Neural progenitor cell (in vitro differentiated cells): Measurements from ENCODE around the gene WDR89. TPM values are rescaled to one million over a fixed set of nuclear protein-coding genes. Genes with fewer than 3 reads are reported as not detected.
"Not testable (repeated sequence)": the region's sequence is repeated elsewhere in the genome, so short reads cannot be mapped to it uniquely, and the experiment has no call there.

Experiments used
- DNase-seq: peaks from one replicate; pipeline ENCODE4 v3.0.0-alpha.2; 2016; ENCODE audit warnings: low spot score
- H2AFZ ChIP-seq: fragments of 200-600 bp; sonication (generic); replicated peaks from 2 replicates; pipeline ENCODE4 v1.6.1; 2016; ENCODE audit warnings: antibody characterized with exemption
- H3F3A ChIP-seq: fragments of 200-600 bp; sonication (generic); 2 replicates; pipeline ENCODE4 v1.6.1; 2016; ENCODE audit warnings: antibody characterized with exemption, low read depth
- H3K27ac ChIP-seq: fragments of 200-600 bp; sonication (generic); 2 replicates; pipeline ENCODE4 v1.5.1; 2016; ENCODE audit warnings: mild to moderate bottlenecking
- H3K27me3 ChIP-seq: fragments of 200-600 bp; sonication (generic); 2 replicates; pipeline ENCODE4 v1.6.1; 2016; ENCODE audit warnings: mild to moderate bottlenecking, moderate library complexity
- H3K36me3 ChIP-seq: fragments of 200-600 bp; sonication (generic); 2 replicates; pipeline ENCODE4 v1.5.1; 2016
- H3K4me1 ChIP-seq: fragments of 200-600 bp; sonication (generic); 2 replicates; pipeline ENCODE4 v1.6.1; 2016; ENCODE audit warnings: mixed run types
- H3K4me2 ChIP-seq: fragments of 200-600 bp; sonication (generic); 2 replicates; pipeline ENCODE4 v1.6.1; 2016
- H3K4me3 ChIP-seq: fragments of 200-600 bp; sonication (generic); 2 replicates; pipeline ENCODE4 v1.5.1; 2016
- H3K79me2 ChIP-seq: fragments of 200-600 bp; sonication (generic); 2 replicates; pipeline ENCODE4 v1.6.1; 2016; ENCODE audit warnings: low read depth
- H3K9ac ChIP-seq: fragments of 200-600 bp; sonication (generic); 2 replicates; pipeline ENCODE4 v1.6.1; 2016
- H3K9me3 ChIP-seq: fragments of 200-600 bp; sonication (generic); 2 replicates; pipeline ENCODE4 v1.5.1; 2016; ENCODE audit warnings: low read depth
- H4K20me1 ChIP-seq: fragments of 200-600 bp; sonication (generic); 2 replicates; pipeline ENCODE4 v1.6.1; 2016; ENCODE audit warnings: low read depth
- H3K27ac Mint-ChIP-seq: 3 replicates; pipeline ENCODE4 v1.8.0; 2021; ENCODE audit warnings: mixed read lengths
- H3K27me3 Mint-ChIP-seq: 2 replicates; pipeline ENCODE4 v1.8.0; 2022; ENCODE audit warnings: low read depth, mild to moderate bottlenecking, inconsistent platforms, moderate library complexity, mixed read lengths; ENCODE audit not compliant: insufficient read depth
- H3K36me3 Mint-ChIP-seq: 3 replicates; pipeline ENCODE4 v1.8.0; 2021; ENCODE audit warnings: mixed read lengths
- H3K4me1 Mint-ChIP-seq: 3 replicates; pipeline ENCODE4 v1.8.0; 2021; ENCODE audit warnings: mixed read lengths
- H3K4me3 Mint-ChIP-seq: 3 replicates; pipeline ENCODE4 v1.8.0; 2021; ENCODE audit warnings: mild to moderate bottlenecking, moderate library complexity, mixed read lengths
- H3K9me3 Mint-ChIP-seq: 3 replicates; pipeline ENCODE4 v1.8.0; 2020; ENCODE audit warnings: mixed read lengths
- EZH2 ChIP-seq: fragments of 200-600 bp; sonication (generic); IDR thresholded peaks from 2 replicates; pipeline ENCODE4 v1.6.1; 2017; ENCODE audit warnings: antibody characterized with exemption, mild to moderate bottlenecking, moderate library complexity
- EZH2phosphoT487 ChIP-seq: fragments of 200-600 bp; sonication (generic); IDR thresholded peaks from 2 replicates; pipeline ENCODE4 v1.6.1; 2017; ENCODE audit warnings: antibody characterized with exemption
- total RNA-seq: library from RNA; depleted of rRNA; stranded (reverse); fragments of >200 nt; gene quantifications from 2 replicates; pipeline ENCODE4 v1.2.3, GENCODE V29; 2015; ENCODE audit warnings: low replicate concordance
- TF ChIP-seq, protein P1 (sequence below): fragments of 200-600 bp; sonication (generic); IDR thresholded peaks from 2 replicates; pipeline ENCODE4 v1.5.1; 2017; ENCODE audit warnings: antibody characterized with exemption, mild to moderate bottlenecking

WDR89 gene
- total RNA-seq, 1 donor from 2014 or later = 39.0 TPM

DNA sequence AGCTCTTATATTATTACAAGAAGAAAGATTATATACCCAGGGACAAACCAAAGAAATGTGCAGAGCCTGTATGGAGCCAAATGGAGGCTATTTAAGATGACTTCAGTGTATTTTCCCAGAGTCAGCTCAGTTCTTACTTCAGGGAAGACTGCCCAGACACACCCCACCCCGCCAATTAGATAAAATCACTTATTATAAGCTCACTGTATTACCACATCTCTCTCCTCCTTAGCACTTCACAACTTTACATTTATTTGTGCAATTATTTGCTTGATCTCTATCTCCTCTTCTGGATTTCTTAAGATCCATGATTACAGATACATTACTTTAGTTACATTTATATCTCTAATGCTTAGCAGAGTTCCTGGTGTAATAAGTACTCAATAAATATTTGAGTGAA is 24.7 kb upstream of the WDR89 start:
- no peaks in the 10 kb centered on the region for H3K36me3 Mint-ChIP-seq
- peaks cover 3% of the 10 kb centered on the region for H3K27me3 Mint-ChIP-seq
- Histone ChIP-seq H3K36me3 (no peaks in the 10 kb centered on the region), H3K9ac (no peak overlapping the region), H3K4me2 (no peak overlapping the region), H3F3A (no peaks in the 10 kb centered on the region), H3K4me1 (no peaks in the 10 kb centered on the region), H3K9me3 (no peaks in the 10 kb centered on the region), H2AFZ (no peak overlapping the region), H3K27me3 (no peaks in the 10 kb centered on the region), H4K20me1 (no peaks in the 10 kb centered on the region), H3K27ac (no peak overlapping the region), H3K4me3 (no peak overlapping the region), H3K79me2 (no peaks in the 10 kb centered on the region)
- H3K4me3 Mint-ChIP-seq = no peak overlapping the region
- no peaks in the 10 kb centered on the region for H3K9me3 Mint-ChIP-seq
- TF ChIP-seq EZH2 (no peak), EZH2phosphoT487 (no peak)
- TF ChIP-seq, protein P1, sequence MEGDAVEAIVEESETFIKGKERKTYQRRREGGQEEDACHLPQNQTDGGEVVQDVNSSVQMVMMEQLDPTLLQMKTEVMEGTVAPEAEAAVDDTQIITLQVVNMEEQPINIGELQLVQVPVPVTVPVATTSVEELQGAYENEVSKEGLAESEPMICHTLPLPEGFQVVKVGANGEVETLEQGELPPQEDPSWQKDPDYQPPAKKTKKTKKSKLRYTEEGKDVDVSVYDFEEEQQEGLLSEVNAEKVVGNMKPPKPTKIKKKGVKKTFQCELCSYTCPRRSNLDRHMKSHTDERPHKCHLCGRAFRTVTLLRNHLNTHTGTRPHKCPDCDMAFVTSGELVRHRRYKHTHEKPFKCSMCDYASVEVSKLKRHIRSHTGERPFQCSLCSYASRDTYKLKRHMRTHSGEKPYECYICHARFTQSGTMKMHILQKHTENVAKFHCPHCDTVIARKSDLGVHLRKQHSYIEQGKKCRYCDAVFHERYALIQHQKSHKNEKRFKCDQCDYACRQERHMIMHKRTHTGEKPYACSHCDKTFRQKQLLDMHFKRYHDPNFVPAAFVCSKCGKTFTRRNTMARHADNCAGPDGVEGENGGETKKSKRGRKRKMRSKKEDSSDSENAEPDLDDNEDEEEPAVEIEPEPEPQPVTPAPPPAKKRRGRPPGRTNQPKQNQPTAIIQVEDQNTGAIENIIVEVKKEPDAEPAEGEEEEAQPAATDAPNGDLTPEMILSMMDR = no peak
- DNase-seq = no peak
- H3K27ac Mint-ChIP-seq = no peak overlapping the region
- no peaks in the 10 kb centered on the region for H3K4me1 Mint-ChIP-seq

DNA sequence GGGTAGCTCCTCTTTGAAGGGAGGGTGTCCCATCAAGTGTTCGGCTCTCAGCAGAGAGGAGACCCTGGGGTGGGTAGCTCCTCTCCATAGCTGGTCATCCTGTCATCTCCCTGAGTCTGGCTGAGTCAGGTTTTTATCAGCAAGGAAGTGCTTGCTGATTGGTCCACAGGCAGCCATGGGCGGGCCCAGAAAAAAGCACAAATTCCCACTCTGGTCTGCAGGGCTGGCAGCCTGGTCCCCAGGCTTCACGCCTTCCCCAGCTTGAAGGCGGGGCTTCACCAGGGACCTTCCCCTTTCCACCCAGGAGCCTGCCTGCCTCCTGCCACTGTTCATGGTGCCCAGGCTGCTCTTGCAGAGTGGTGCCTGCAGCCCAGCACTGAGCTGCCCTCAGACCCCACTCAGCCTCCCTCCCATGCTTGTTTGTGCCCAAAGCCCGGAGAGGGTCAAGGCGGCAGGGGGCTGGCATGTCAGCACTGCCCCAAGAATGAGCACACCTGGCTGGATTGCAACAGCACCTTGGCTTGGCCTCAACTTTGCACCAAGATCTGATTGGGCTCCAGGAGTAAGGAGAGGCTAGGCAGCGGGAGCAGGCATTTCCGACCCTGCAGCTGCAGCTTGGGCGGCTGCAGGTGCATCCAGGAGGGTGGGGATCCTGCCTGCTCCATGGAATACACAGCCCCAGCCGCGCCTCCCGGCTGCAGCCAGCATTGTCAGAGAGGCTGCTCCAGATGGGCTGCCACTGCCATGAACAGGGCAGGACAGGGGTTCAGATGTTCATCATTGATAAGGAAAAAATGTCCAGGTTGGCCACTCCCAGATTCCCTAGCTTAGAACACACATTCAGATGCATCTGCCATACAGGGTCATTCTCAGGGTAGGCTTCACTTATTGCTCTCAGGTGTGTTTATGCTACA is 22.0 kb upstream of the WDR89 start:
- Mint-ChIP-seq H3K27ac (no peak overlapping the region), H3K27me3 (peaks cover 3% of the 10 kb centered on the region)

GRCh38 chr14:63662776-63663175 is 21.1 kb upstream of the WDR89 start:
- Histone ChIP-seq H3K36me3 (no peaks in the 10 kb centered on the region), H3K4me1 (no peaks in the 10 kb centered on the region), H3K9me3 (no peaks in the 10 kb centered on the region), H3K79me2 (no peaks in the 10 kb centered on the region), H4K20me1 (no peaks in the 10 kb centered on the region), H3K27ac (no peak overlapping the region), H3K4me2 (no peak overlapping the region), H3F3A (no peaks in the 10 kb centered on the region), H2AFZ (no peak overlapping the region), H3K4me3 (no peak overlapping the region), H3K27me3 (no peaks in the 10 kb centered on the region), H3K9ac (no peak overlapping the region)
- no peak for TF ChIP-seq EZH2phosphoT487
- TF ChIP-seq EZH2 = no peak
- TF ChIP-seq, protein P1 = no peak
- Mint-ChIP-seq H3K4me1 (no peaks in the 10 kb centered on the region), H3K27ac (no peak overlapping the region), H3K27me3 (peaks cover 3% of the 10 kb centered on the region), H3K4me3 (no peak overlapping the region), H3K36me3 (no peaks in the 10 kb centered on the region), H3K9me3 (no peaks in the 10 kb centered on the region)
- no peak for DNase-seq

More for the DNA sequence above, 22.0 kb upstream of the WDR89 start:
- no peaks in the 10 kb centered on the region for H3F3A ChIP-seq
- H3K27ac ChIP-seq = no peak overlapping the region
- H3K79me2 ChIP-seq = no peaks in the 10 kb centered on the region
- H3K4me3 ChIP-seq = no peak overlapping the region
- Mint-ChIP-seq H3K4me3 (no peak overlapping the region), H3K4me1 (no peaks in the 10 kb centered on the region), H3K36me3 (no peaks in the 10 kb centered on the region), H3K9me3 (no peaks in the 10 kb centered on the region)
- H3K4me1 ChIP-seq = no peaks in the 10 kb centered on the region
- H3K4me2 ChIP-seq = no peak overlapping the region
- no peaks in the 10 kb centered on the region for H3K36me3 ChIP-seq
- TF ChIP-seq EZH2 (no peak), EZH2phosphoT487 (no peak)
- TF ChIP-seq, protein P1 = no peak
- no peaks in the 10 kb centered on the region for H4K20me1 ChIP-seq
- H2AFZ ChIP-seq = no peak overlapping the region
- H3K9ac ChIP-seq = no peak overlapping the region
- H3K27me3 ChIP-seq = no peaks in the 10 kb centered on the region
- H3K9me3 ChIP-seq = no peaks in the 10 kb centered on the region
- DNase-seq = no peak

- not testable (repeated sequence) for H3K4me1 ChIP-seq, H3K79me2 ChIP-seq, H2AFZ ChIP-seq, H3F3A ChIP-seq, H3K4me2 ChIP-seq, H4K20me1 ChIP-seq, H3K4me3 Mint-ChIP-seq, DNase-seq, H3K4me3 ChIP-seq, H3K9me3 ChIP-seq, H3K27ac Mint-ChIP-seq, H3K4me1 Mint-ChIP-seq, H3K27ac ChIP-seq, H3K9ac ChIP-seq, H3K36me3 ChIP-seq, H3K27me3 ChIP-seq, H3K27me3 Mint-ChIP-seq, H3K9me3 Mint-ChIP-seq, H3K36me3 Mint-ChIP-seq
Observed at GRCh38 chr14:63661881-63662280, 20.2 kb upstream of the WDR89 start.
